Ishikawa (cell line): Measurements from ENCODE around the gene ZBTB32.

Experiments used
- CEBPB ChIP-seq: IDR thresholded peaks from 2 replicates; pipeline ENCODE4 v1.6.1; 2012
- CREB1 ChIP-seq: IDR thresholded peaks from 2 replicates; pipeline ENCODE4 v1.6.1; 2012; ENCODE audit warnings: low read depth
- EGR1 ChIP-seq: IDR thresholded peaks from 2 replicates; pipeline ENCODE4 v1.6.1; 2012
- EP300 ChIP-seq: IDR thresholded peaks from 2 replicates; pipeline ENCODE4 v1.6.1; 2012; ENCODE audit warnings: borderline replicate concordance
- MAX ChIP-seq: IDR thresholded peaks from 2 replicates; pipeline ENCODE4 v1.6.1; 2012
- RAD21 ChIP-seq: IDR thresholded peaks from 2 replicates; pipeline ENCODE4 v1.6.1; 2012; ENCODE audit warnings: low read depth
- TCF12 ChIP-seq: IDR thresholded peaks from 2 replicates; pipeline ENCODE4 v1.6.1; 2012; ENCODE audit warnings: low read depth
- USF1 ChIP-seq: IDR thresholded peaks from 2 replicates; pipeline ENCODE4 v1.6.1; 2012
- TF ChIP-seq, protein P1 (sequence below): IDR thresholded peaks from 2 replicates; pipeline ENCODE4 v1.6.1; 2012; ENCODE audit warnings: low read depth, mild to moderate bottlenecking

DNA sequence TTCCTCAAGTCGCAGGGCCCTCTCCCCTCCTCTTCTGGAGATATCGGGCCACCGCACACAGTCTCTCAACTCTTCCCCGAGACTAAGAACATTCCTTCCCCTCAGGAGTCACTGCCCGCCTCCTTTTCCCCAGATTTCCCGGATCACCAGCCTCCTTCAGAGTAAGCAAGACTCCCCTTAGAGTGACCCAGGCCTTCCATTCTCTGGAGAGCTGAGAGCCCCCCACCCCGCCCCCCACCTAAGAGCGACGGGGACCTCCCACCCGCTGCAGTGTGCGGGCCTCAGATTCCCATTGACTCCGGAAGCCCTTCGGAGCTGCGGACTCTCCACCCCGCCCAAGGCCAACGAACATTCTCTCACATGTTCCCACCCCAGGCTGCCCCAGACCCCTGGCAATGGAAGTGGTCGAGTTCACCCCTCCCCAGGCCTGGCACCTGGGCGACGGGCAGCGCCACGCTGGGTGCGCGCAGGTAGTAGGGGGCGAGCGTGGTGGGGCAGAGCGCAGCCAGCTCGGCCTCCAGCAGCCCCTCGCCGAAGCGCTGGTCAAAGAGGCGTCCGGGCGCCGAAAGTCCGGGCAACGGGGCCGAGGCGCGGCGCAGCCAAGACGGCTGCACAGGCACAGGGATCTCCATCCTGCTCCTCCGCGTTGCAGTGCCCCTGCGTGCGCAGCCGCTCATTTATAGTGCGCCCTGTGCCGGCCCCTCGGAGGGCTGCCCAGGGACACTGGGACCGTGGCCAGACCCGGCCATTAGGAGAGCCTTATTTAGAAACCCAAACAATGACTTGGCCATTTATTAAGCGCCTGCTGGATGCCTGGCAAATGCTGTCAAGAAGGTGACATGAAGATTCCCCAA is 52.2 kb downstream of the ZBTB32 start, which contains the start of gene HSPB6:
- TF ChIP-seq TCF12 (no peak), MAX (no peak), EGR1 (no peak), RAD21 (no peak), CREB1 (no peak), CEBPB (no peak), EP300 (no peak), USF1 (no peak)
- TF ChIP-seq, protein P1, sequence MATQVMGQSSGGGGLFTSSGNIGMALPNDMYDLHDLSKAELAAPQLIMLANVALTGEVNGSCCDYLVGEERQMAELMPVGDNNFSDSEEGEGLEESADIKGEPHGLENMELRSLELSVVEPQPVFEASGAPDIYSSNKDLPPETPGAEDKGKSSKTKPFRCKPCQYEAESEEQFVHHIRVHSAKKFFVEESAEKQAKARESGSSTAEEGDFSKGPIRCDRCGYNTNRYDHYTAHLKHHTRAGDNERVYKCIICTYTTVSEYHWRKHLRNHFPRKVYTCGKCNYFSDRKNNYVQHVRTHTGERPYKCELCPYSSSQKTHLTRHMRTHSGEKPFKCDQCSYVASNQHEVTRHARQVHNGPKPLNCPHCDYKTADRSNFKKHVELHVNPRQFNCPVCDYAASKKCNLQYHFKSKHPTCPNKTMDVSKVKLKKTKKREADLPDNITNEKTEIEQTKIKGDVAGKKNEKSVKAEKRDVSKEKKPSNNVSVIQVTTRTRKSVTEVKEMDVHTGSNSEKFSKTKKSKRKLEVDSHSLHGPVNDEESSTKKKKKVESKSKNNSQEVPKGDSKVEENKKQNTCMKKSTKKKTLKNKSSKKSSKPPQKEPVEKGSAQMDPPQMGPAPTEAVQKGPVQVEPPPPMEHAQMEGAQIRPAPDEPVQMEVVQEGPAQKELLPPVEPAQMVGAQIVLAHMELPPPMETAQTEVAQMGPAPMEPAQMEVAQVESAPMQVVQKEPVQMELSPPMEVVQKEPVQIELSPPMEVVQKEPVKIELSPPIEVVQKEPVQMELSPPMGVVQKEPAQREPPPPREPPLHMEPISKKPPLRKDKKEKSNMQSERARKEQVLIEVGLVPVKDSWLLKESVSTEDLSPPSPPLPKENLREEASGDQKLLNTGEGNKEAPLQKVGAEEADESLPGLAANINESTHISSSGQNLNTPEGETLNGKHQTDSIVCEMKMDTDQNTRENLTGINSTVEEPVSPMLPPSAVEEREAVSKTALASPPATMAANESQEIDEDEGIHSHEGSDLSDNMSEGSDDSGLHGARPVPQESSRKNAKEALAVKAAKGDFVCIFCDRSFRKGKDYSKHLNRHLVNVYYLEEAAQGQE: no peak
